Islet of Langerhans (tissue), 1 donor: ENCODE results near the gene ADCY10.
"Not testable (repeated sequence)": the region's sequence is repeated elsewhere in the genome, so short reads cannot be mapped to it uniquely, and the experiment has no call there.

Experiments
- FAIRE-seq: peaks from one replicate; lab custom pipeline; 2011; peaks lifted over from hg19 to GRCh38; lab: Jason Lieb, UNC

ADCY10 gene, protein sequence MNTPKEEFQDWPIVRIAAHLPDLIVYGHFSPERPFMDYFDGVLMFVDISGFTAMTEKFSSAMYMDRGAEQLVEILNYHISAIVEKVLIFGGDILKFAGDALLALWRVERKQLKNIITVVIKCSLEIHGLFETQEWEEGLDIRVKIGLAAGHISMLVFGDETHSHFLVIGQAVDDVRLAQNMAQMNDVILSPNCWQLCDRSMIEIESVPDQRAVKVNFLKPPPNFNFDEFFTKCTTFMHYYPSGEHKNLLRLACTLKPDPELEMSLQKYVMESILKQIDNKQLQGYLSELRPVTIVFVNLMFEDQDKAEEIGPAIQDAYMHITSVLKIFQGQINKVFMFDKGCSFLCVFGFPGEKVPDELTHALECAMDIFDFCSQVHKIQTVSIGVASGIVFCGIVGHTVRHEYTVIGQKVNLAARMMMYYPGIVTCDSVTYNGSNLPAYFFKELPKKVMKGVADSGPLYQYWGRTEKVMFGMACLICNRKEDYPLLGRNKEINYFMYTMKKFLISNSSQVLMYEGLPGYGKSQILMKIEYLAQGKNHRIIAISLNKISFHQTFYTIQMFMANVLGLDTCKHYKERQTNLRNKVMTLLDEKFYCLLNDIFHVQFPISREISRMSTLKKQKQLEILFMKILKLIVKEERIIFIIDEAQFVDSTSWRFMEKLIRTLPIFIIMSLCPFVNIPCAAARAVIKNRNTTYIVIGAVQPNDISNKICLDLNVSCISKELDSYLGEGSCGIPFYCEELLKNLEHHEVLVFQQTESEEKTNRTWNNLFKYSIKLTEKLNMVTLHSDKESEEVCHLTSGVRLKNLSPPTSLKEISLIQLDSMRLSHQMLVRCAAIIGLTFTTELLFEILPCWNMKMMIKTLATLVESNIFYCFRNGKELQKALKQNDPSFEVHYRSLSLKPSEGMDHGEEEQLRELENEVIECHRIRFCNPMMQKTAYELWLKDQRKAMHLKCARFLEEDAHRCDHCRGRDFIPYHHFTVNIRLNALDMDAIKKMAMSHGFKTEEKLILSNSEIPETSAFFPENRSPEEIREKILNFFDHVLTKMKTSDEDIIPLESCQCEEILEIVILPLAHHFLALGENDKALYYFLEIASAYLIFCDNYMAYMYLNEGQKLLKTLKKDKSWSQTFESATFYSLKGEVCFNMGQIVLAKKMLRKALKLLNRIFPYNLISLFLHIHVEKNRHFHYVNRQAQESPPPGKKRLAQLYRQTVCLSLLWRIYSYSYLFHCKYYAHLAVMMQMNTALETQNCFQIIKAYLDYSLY (N-terminal part only)

DNA sequence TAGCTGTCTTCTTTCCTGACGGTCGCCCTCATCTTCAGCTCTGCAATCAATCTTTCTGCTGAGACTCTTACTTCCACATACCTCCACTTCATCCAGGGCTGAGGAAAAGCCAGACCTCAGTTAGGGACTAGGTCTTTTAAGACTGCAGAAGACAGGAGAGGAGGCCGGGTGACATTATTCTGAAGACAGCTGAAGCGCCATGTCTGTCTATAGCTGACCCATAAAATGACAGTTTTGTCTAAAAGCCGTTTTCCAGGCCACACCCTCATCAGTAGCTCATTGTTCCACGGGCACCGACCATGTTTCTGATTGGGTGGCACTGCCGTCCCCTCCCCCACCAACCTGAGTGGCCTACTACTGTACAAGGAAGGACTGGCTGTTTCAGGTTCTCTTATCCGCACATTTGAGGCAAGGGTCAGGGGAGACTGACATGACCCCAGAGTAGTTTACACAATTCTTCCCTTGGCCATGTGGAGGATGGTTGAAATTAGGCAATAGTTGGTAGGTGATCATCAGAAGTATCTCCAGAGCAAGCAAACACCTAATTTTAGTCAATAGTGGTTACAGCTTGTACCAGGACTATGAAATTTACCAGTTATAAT is at the start of gene ADCY10:
ADCY10 (minus strand) TSS at position 240 of the 602 bp plus-strand sequence. CDS start 8,994 bp downstream, outside the sequence.
- no peak for FAIRE-seq

- FAIRE-seq = no peak
These were observed 43.8 kb upstream of the ADCY10 start for GRCh38 chr1:167957710-167958109.

DNA sequence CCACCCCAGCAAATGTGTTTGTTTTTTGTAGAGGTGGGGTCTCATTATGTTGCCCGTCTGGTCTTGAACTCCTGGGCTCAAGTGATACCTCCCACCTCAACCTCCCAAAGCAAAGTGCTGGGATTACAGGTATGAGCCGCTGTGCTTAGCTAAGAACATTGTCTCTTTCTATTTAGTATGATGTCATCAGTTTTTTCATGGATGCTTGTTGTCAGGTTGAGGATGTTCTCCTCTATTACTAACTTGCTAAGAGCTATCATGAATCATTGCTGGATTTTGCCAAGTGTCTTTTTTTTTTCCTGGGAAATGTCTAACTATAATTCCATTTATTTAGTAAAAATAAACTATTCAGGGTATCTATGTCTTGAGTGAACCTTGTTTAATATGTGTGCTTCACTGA is 42.0 kb upstream of the ADCY10 start:
- FAIRE-seq = no peak

DNA sequence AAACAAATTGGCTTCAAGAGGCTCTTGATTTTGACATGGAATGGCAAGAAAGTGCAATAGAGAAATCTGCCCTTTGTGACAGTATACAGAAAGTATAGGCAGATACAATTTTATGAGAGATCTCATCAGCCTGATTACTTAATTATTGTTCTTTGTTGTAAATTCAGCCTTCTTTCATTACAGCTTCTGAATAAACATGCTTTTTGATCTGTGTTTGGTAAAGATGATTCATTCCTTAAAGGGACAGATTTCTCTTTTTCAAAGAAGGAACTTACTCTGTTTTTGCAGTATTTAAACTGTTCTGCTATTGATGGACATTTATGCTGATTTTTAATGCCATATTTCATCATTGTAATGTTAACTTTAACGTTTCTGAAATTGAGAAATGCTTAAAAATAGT is 36.6 kb upstream of the ADCY10 start:
- peak; percentile 75 for FAIRE-seq

GRCh38 chr1:167949785-167950184 is 35.9 kb upstream of the ADCY10 start:
- no peak for FAIRE-seq

DNA sequence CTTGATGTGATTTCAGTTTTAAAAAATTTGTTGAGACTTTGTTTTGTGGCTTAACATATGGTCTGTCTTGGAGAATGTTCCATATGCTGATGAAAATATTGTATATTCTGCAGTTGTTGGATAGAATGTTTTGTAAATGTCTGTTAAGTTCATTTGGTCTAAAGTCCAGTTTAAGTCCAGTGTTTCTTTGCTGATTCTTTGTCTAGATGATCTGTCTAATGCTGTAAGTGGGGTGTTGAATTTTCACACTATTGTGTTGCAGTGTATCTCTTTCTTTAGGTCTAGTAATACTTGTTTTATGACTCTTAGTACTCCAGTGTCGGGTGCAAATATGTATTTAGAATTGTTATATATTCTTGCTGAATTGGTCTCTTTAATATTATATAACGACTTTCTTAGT is 33.8 kb upstream of the ADCY10 start:
- FAIRE-seq = no peak

- no peak for FAIRE-seq
These were observed 29.6 kb upstream of the ADCY10 start for GRCh38 chr1:167943541-167943940.

DNA sequence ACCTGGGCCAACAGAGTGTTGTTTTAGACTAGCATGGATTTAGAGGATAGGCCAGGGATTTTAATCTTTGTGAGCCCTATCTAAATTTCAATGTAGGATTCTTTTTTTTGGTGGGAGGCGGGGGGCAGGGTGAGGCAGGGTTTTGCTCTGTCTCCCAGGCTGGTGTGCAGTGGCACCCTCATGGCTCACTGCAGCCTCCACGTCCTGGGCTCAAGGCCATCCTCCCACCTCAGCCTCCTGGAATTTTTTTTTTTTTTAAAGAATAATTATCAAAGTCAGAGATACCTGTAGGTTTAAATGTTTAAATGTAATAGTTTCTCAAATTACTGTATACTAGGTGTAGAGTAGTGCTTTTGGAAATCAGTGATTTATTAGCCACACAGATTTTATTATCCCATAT is 26.3 kb upstream of the ADCY10 start:
- no peak for FAIRE-seq

DNA sequence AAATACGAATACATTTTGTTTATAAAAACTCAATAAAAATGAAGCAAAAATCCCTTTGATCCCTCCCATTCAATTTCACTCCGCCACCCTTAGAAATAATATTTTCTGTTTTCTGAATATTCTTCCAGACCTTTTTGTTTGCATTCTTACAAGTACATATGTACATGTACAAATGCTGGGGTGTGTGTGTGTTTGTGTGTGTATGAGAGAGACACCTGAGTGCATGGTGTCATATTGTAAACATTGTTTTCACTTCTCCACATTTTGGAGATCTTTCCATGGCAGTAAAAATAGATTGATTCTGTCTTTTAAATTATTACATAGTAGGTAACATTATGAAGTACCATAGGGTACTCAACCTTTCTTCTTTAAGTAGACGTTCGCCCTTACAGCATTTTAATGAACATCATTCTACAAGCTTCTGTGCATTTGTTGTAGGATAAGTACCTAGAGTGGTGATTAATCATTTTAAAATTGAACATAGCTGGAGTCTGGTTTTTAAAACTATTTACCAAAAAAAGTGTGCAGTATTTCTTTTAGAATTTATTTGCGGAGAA is 24.2 kb upstream of the ADCY10 start:
- no peak for FAIRE-seq

GRCh38 chr1:167937709-167938010 is 23.7 kb upstream of the ADCY10 start:
- no peak for FAIRE-seq

DNA sequence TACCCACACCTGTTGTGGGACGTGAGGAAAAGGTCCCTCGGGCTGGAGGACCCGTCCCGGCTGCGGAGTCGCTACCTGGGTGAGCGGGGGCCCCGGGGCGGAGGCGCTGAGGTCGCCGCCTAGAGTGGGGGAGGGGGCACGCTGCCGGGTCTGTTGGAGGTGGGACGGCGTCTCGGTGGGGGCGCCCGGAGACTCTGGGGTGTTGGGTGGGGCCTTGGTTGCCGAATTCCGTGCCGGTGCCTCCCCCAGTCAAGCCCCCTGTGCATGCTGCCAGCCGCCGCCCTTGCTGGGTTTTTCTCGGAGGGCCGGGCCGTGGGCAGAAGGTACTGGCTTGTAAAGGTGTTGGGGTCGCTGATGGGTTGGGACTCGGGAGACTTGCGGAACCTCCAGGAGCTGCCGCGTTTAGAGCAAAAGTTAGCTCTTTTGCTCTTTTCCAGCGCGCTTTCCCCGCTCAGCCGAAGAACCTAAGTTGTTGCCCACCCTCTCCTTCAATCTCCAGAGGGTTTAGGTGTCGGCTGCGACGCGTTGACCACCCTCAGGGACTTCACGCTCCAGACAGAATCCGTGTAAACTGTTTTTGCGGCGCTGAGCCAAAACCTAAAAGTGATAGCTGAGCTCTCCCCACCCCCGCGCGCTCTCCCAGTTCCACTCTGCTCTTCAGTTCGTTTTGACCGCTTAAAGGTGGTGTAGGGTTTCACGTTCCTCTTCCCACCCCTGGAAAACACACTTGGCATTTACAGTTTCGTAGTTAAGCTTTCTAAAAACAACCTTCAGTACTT is 23.2 kb upstream of the ADCY10 start, which contains the start of gene MPC2:
MPC2 (minus strand) TSS at position 143 of the 779 bp plus-strand sequence. CDS start 1,231 bp downstream, outside the sequence.
- FAIRE-seq = no peak

DNA sequence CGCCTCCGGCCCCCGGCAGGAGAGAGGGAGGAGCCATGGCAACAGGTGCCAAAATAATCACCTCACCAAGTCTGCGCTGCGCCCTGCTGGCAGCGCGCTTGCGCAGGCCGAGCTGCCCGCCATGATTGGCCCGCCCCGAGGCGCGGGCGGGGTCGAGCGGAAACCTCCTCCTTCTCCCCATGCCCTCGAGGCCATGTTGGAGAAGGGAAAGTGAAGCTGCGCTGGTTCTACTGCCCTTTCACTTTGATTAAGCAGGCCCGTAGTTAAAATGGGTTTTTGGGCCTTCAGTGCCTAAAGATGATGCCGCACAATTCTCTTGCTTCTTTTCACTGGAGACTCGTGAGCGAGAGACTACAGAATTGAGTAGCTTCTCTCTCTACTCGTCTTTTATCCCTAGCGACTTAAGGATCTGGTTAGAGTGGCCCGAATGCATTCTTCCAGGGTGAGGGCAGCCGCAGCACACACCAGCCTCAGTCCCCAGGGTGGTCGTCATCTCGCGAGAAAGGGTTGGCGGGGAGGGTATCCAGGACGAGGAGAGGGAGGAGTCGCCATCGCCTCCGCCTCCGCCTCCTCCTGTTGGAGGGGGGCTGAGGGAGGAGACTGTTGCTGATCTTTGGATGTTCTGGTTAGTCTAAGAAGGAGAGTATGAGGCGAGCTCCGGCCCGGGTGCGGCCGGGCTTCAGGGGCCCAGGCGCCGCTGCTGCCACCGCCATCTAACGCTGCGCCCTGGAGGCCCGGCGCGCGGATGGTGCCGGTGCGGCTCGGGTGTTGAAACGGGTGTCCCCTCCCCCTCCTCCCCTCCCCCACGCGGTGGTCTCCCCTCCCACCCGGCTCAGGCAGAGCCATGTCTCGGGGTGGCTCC is 22.4 kb upstream of the ADCY10 start, which contains the start of gene DCAF6:
DCAF6 (plus strand) TSS at position 616 of the 862 bp plus-strand sequence; CDS start at position 845, 229 bp downstream.
- FAIRE-seq = peak; percentile 82

DNA sequence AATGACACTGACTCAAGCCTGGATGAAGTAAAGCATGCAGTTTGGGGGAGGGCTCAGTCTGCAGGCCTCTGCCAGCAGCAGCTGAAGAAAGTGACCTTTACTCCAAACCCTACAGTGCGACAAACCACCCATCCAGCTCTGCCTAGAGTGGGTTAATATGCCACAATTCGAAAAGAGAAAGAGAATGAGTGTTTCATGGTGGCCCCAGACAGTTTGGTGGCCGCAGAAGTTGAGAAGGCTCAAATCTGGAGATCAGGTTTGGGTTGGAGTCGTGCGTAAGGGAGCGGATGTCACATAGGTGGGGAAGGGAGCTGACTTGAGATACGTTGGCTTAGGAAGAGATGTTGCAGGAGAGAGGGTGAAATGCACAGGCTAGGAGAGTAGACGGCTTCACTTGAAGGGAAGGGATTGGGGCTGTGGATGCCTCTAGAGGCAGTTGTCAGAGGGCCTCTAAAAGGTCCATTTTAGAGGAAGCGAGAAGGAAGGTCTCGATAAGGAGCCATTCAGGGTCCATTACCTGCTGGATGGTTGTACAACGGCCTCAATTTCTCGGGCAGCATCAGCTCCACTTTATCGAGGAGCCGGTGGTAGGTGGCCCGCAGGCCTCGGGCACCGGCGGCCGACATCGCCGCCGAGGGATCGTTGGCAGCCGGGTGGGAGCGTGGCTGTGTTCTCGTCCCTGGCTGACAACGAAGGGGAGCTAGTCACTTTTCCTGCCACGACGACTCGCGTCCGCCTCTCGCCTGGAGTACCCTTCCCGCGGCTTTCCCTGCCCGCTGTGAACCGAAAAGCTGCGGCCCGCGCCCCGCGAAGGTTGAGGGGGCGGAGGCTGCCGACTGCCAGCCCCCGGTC is 21.5 kb upstream of the ADCY10 start:
- FAIRE-seq = no peak

GRCh38 chr1:167934426-167935215 is 20.7 kb upstream of the ADCY10 start:
- no peak for FAIRE-seq

DNA sequence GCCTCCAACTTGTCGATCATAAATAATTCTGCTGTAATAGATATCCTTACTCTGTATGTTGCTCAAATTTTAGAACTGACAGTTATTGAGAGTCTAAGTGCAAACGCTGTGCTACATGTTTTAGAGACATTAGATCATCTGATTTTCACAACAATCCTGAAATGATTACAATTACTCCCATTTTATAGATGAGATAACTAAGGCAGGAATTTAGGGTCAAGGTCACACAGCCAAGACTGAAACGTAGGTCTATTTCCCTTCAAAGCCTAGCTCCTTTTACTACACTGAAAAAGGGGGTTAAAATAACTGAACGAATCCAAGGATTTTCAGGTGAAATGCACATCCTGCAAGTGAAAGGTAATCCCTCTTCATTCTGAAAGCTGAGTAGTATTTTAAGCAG is 19.9 kb upstream of the ADCY10 start:
- FAIRE-seq = no peak

DNA sequence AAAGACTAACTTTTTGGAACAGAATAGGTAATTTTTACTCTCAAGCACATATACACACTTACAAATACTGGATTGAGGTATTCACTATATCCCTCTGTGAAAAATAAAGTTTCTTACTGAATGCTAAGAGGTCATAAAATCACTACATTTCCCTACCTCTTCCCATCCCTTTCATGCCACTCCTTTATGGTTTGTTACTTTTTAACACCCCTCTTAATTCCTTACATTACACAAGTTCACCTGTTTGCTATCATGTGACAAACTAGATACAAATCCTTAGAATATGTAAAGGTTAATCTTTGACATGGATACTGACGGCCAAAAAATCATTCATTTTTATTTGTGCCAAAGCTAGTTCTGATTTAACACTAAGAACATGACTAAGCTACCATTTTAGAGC is 15.8 kb upstream of the ADCY10 start:
- FAIRE-seq = no peak

DNA sequence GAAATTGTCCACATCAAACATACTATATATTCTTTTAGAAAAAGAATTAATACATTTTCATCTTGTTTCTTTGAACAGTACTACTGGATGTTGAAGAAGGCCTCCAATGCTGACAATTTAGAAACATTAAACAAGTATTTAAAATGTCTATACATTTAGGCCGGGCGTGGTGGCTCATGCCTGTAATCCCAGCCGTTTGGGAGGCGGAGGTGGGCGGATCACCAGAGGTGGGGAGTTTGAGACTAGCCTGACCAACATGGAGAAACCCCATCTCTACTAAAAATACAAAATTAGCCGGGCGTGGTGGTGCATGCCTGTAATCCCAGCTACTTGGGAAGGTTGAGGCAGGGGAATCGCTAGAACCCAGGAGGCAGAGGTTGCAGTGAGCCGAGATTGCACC is 15.0 kb upstream of the ADCY10 start:
- not testable (repeated sequence) for FAIRE-seq

DNA sequence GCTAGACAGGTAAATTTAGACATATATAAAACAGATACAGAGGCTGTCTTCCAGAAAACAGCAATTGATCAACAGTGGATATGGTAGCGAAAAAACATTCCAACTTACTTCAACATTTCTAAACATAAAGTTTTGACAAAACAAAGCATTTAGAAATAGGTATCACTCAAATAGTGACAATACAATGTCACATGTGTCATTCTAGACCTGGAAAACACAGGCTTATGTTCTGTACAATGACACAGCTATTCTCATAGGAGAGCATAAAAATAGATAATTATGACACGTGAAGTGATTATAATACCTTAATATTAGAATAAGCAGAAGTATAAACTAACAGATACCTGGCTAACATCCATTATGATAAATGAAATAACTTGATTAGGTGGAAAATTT is 14.5 kb upstream of the ADCY10 start:
- no peak for FAIRE-seq
